A549 (cell line): ENCODE measurements around the gene XDH. TPM values are rescaled to one million over a fixed set of nuclear protein-coding genes. Genes with fewer than 3 reads are reported as not detected.

Experiments
- ATAC-seq, 2 experiments: fragments of 200-7000 bp in 1 of 2; fragments of >200 bp in 1 of 2; cut with Nextera tagmentation in 1 of 2; cut with Tn5 transposase in 1 of 2; 3 replicates each; pipeline versions ENCODE4 v1.8.0 to v1.9.1; 2018 to 2020; ENCODE audit warnings: mild to moderate bottlenecking in 1 of 2, moderate library complexity in 1 of 2
- CTCF ChIA-PET: fragments of 300-600 bp; sonication (Branson Sonifier 250); formaldehyde crosslinking; extraction: SDS; loops from one replicate; lab custom pipeline; 2021; ENCODE audit warnings: antibody characterized with exemption, inconsistent platforms; lab: Yijun Ruan, JAX
- POLR2A ChIA-PET: fragments of 350-600 bp; formaldehyde crosslinking; extraction: SDS; loops from one replicate; lab custom pipeline; 2021; ENCODE audit warnings: antibody characterized with exemption, inconsistent platforms; lab: Yijun Ruan, JAX
- DNase-seq, 2 experiments: peaks; one replicate each; pipeline versions ENCODE4 v3.0.0 to v3.0.0-alpha.2; 2011 to 2016; ENCODE audit warnings: low read depth in 1 of 2, low spot score in 1 of 2
- FAIRE-seq: peaks from 2 replicates; lab custom pipeline; 2011; peaks lifted over from hg19 to GRCh38; lab: Jason Lieb, UNC
- H3K27ac ChIP-seq, 2 experiments: fragments of >200 bp; sonication (Bioruptor Twin); formaldehyde crosslinking; 3 replicates each; pipeline ENCODE4 v1.5.1; 2016 to 2017
- H3K4me1 ChIP-seq: fragments of >200 bp; sonication (Bioruptor Twin); formaldehyde crosslinking; 3 replicates; pipeline ENCODE4 v1.6.1; 2016
- H3K4me2 ChIP-seq: fragments of >200 bp; sonication (Bioruptor Twin); formaldehyde crosslinking; 3 replicates; pipeline ENCODE4 v1.6.1; 2016
- H3K4me3 ChIP-seq: fragments of >200 bp; sonication (Bioruptor Twin); formaldehyde crosslinking; 3 replicates; pipeline ENCODE4 v1.5.1; 2016
- H3K9me3 ChIP-seq: fragments of >200 bp; sonication (Bioruptor Twin); formaldehyde crosslinking; 3 replicates; pipeline ENCODE4 v1.6.1; 2016
- BHLHE40 ChIP-seq: IDR thresholded peaks from 2 replicates; pipeline ENCODE4 v1.6.1; 2012; ENCODE audit warnings: low read depth, low read length, inconsistent platforms
- CHD2 ChIP-seq: fragments of 150-350 bp; IDR thresholded peaks from 2 replicates; pipeline ENCODE4 v1.6.1; 2014; ENCODE audit warnings: low read length; ENCODE audit not compliant: partially characterized antibody
- CHD4 ChIP-seq: fragments of 200-600 bp; sonication (generic); IDR thresholded peaks from 2 replicates; pipeline ENCODE4 v1.6.1; 2016; ENCODE audit warnings: antibody characterized with exemption, mild to moderate bottlenecking, borderline replicate concordance
- EHF ChIP-seq: fragments of 250-450 bp; sonication (Bioruptor Pico); IDR thresholded peaks from 2 replicates; pipeline ENCODE4 v1.5.0; 2020; ENCODE audit warnings: mild to moderate bottlenecking
- EHMT2 ChIP-seq: fragments of 200-600 bp; sonication (generic); IDR thresholded peaks from 2 replicates; pipeline ENCODE4 v1.6.1; 2016; ENCODE audit warnings: antibody characterized with exemption, low read depth, mild to moderate bottlenecking, moderate library complexity
- EP300 ChIP-seq, 2 experiments: fragments of >200 bp; sonication (Bioruptor Twin); formaldehyde crosslinking; IDR thresholded peaks; 2 replicates in 1 of 2; 3 replicates in 1 of 2; pipeline ENCODE4 v1.6.1; 2016 to 2017
- ESRRA ChIP-seq: fragments of 150-350 bp; IDR thresholded peaks from 2 replicates; pipeline ENCODE4 v1.6.1; 2014; ENCODE audit warnings: mild to moderate bottlenecking, low read length, borderline replicate concordance
- HDAC2 ChIP-seq: fragments of 200-600 bp; sonication (generic); IDR thresholded peaks from 2 replicates; pipeline ENCODE4 v1.6.1; 2016
- HOXB13 ChIP-seq: fragments of 250-450 bp; sonication (Bioruptor Pico); IDR thresholded peaks from 2 replicates; pipeline ENCODE4 v1.5.0; 2020; ENCODE audit warnings: low read depth, mild to moderate bottlenecking, moderate library complexity
- KDM5A ChIP-seq: fragments of 200-600 bp; sonication (generic); IDR thresholded peaks from 2 replicates; pipeline ENCODE4 v1.6.1; 2016; ENCODE audit warnings: antibody characterized with exemption, mild to moderate bottlenecking
- NPAS2 ChIP-seq: fragments of 250-450 bp; sonication (Bioruptor Pico); IDR thresholded peaks from 2 replicates; pipeline ENCODE4 v1.8.0; 2022; ENCODE audit warnings: mild to moderate bottlenecking, moderate library complexity, borderline replicate concordance
- NR3C1 ChIP-seq: fragments of >200 bp; sonication (Bioruptor Twin); formaldehyde crosslinking; IDR thresholded peaks from 3 replicates; pipeline ENCODE4 v1.6.1; 2017
- PHF8 ChIP-seq: fragments of 200-600 bp; sonication (generic); IDR thresholded peaks from 2 replicates; pipeline ENCODE4 v1.6.1; 2016; ENCODE audit warnings: low read depth, mild to moderate bottlenecking, antibody characterized with exemption, moderate library complexity, borderline replicate concordance
- POLR2A ChIP-seq: IDR thresholded peaks from 2 replicates; pipeline ENCODE4 v1.6.1; 2012; ENCODE audit warnings: mild to moderate bottlenecking, low read length
- RAD21 ChIP-seq, 2 experiments: fragments of >200 bp in 1 of 2; sonication (Bioruptor Twin) in 1 of 2; formaldehyde crosslinking in 1 of 2; IDR thresholded peaks in 1 of 2; conservative IDR thresholded peaks in 1 of 2; 2 replicates in 1 of 2; 3 replicates in 1 of 2; pipeline ENCODE4 v1.6.1; 2012 to 2018; ENCODE audit warnings: inconsistent platforms in 1 of 2
- RARB ChIP-seq: fragments of 250-450 bp; sonication (Bioruptor Pico); IDR thresholded peaks from 2 replicates; pipeline ENCODE4 v1.8.0; 2021; ENCODE audit warnings: mild to moderate bottlenecking, moderate library complexity
- RNF2 ChIP-seq: fragments of 200-600 bp; sonication (generic); IDR thresholded peaks from 2 replicates; pipeline ENCODE4 v1.6.1; 2016; ENCODE audit warnings: low read depth, mild to moderate bottlenecking, antibody characterized with exemption, moderate library complexity, borderline replicate concordance
- SMC3 ChIP-seq: fragments of >200 bp; sonication (Bioruptor Twin); formaldehyde crosslinking; IDR thresholded peaks from 3 replicates; pipeline ENCODE4 v1.6.1; 2018; ENCODE audit warnings: inconsistent platforms
- TFCP2L1 ChIP-seq: fragments of 250-450 bp; sonication (Bioruptor Pico); IDR thresholded peaks from 2 replicates; pipeline ENCODE4 v1.5.0; 2021; ENCODE audit warnings: mild to moderate bottlenecking
- TP53 ChIP-seq: fragments of 250-450 bp; sonication (Bioruptor Pico); IDR thresholded peaks from 2 replicates; pipeline ENCODE4 v1.5.0; 2021; ENCODE audit warnings: mild to moderate bottlenecking, moderate library complexity
- ZC3H11A ChIP-seq: fragments of 450-650 bp; IDR thresholded peaks from 2 replicates; pipeline ENCODE4 v1.6.1; 2014; ENCODE audit warnings: antibody characterized with exemption, mild to moderate bottlenecking
- WGBS: methylation state at CpG from one replicate; pipeline ENCODE4 v1.1.6; 2017; ENCODE audit errors: missing lambda C conversion rate; 5-methylcytosine and 5-hydroxymethylcytosine counted together
- polyA plus RNA-seq, 4 experiments: library from polyadenylated mRNA; depleted of rRNA in 3 of 4; stranded (reverse); fragments of >200 nt; fragmentation: RNase III in 1 of 4; extraction: RNeasy Plus Mini Kit Qiagen cat#74134 plus additional on column Dnase treatment in 1 of 4; gene quantifications; 2 replicates in 3 of 4; 3 replicates in 1 of 4; pipeline ENCODE4 v1.2.3, GENCODE V29; 2011 to 2017
- TF ChIP-seq, protein P1 (sequence below): fragments of >200 bp; sonication (Bioruptor Twin); formaldehyde crosslinking; IDR thresholded peaks from 3 replicates; pipeline ENCODE4 v1.6.1; 2016
- TF ChIP-seq, protein P2 (sequence below): fragments of >200 bp; sonication (Bioruptor Twin); formaldehyde crosslinking; IDR thresholded peaks from 2 replicates; pipeline ENCODE4 v1.6.1; 2016
- TF ChIP-seq, protein P3 (sequence below): IDR thresholded peaks from 2 replicates; pipeline ENCODE4 v1.6.1; 2012; ENCODE audit warnings: low read depth, borderline replicate concordance
- TF ChIP-seq, protein P4 (sequence below): fragments of 250-450 bp; sonication (Bioruptor Pico); IDR thresholded peaks from 2 replicates; pipeline ENCODE4 v1.5.0; 2020; ENCODE audit warnings: low read depth, mild to moderate bottlenecking, moderate library complexity
- TF ChIP-seq, protein P5 (sequence below): fragments of 450-650 bp; IDR thresholded peaks from 2 replicates; pipeline ENCODE4 v1.6.1; 2014; ENCODE audit warnings: antibody characterized with exemption
- TF ChIP-seq, protein P6 (sequence below): fragments of 200-600 bp; sonication (generic); IDR thresholded peaks from 2 replicates; pipeline ENCODE4 v1.6.1; 2016; ENCODE audit warnings: antibody characterized with exemption, mild to moderate bottlenecking, moderate library complexity

XDH gene
- polyA plus RNA-seq, 2 of the 4 experiments (the other 2 are of a cell fraction): 0.71 to 1.1 TPM

DNA sequence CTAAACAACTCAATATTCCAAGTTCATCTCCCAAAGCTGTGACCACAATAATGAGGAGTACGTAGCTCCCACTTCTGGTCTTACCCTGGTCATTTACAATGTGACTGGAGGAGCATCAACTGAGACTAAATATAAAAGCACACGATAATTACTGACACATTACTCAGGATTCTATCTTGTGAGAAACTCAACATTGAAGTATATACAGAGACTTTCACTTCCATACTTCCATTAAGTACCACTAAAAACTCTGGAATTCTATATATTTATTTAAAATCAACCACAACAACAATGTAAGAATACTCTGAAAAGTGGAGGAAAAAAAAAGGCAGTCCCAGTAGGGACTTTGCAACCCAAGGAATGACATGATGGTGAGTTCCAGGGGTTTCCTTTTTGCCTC is 61.4 kb downstream of the XDH start:
- Histone ChIP-seq H3K27ac (no peak overlapping the region), H3K4me2 (no peak overlapping the region), H3K4me1 (no peaks in the 10 kb centered on the region), H3K9me3 (no peaks in the 10 kb centered on the region), H3K4me3 (no peak overlapping the region)
- ChIA-PET CTCF (interaction anchor here (1.1 to 3.2 kb wide), 5 partner anchors 8 to 63 kb away, joined by 3 to 19 read pairs (median 5); no protein-coding TSS in a partner anchor), POLR2A (no interaction called here)
- 73% methylated on average over 2 of the region's 2 CpGs for WGBS
- DNase-seq (no peak), ATAC-seq (no peak), FAIRE-seq (no peak)
- TF ChIP-seq ZC3H11A: no peak
- no peak for TF ChIP-seq EHF (CRISPR knock-in tag)
- no peak for TF ChIP-seq RARB (CRISPR knock-in tag)
- TF ChIP-seq, protein P1, sequence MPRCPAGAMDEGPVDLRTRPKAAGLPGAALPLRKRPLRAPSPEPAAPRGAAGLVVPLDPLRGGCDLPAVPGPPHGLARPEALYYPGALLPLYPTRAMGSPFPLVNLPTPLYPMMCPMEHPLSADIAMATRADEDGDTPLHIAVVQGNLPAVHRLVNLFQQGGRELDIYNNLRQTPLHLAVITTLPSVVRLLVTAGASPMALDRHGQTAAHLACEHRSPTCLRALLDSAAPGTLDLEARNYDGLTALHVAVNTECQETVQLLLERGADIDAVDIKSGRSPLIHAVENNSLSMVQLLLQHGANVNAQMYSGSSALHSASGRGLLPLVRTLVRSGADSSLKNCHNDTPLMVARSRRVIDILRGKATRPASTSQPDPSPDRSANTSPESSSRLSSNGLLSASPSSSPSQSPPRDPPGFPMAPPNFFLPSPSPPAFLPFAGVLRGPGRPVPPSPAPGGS: no peak
- TF ChIP-seq NR3C1: no peak
- TF ChIP-seq EP300 (IDR thresholded peaks at IDR 0.05): no peak
- TF ChIP-seq EHMT2: no peak
- TF ChIP-seq KDM5A: no peak
- TF ChIP-seq RNF2: no peak
- no peak for TF ChIP-seq CHD4
- TF ChIP-seq, protein P2, sequence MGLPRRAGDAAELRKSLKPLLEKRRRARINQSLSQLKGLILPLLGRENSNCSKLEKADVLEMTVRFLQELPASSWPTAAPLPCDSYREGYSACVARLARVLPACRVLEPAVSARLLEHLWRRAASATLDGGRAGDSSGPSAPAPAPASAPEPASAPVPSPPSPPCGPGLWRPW: no peak
- no peak for TF ChIP-seq SMC3
- TF ChIP-seq, protein P3, sequence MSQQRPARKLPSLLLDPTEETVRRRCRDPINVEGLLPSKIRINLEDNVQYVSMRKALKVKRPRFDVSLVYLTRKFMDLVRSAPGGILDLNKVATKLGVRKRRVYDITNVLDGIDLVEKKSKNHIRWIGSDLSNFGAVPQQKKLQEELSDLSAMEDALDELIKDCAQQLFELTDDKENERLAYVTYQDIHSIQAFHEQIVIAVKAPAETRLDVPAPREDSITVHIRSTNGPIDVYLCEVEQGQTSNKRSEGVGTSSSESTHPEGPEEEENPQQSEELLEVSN: no peak
- TF ChIP-seq HDAC2: no peak
- TF ChIP-seq TP53 (CRISPR knock-in tag): no peak
- TF ChIP-seq, protein P4, sequence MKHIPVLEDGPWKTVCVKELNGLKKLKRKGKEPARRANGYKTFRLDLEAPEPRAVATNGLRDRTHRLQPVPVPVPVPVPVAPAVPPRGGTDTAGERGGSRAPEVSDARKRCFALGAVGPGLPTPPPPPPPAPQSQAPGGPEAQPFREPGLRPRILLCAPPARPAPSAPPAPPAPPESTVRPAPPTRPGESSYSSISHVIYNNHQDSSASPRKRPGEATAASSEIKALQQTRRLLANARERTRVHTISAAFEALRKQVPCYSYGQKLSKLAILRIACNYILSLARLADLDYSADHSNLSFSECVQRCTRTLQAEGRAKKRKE (CRISPR knock-in tag): no peak
- TF ChIP-seq POLR2A: no peak
- TF ChIP-seq CHD2: no peak
- TF ChIP-seq ESRRA: no peak

DNA sequence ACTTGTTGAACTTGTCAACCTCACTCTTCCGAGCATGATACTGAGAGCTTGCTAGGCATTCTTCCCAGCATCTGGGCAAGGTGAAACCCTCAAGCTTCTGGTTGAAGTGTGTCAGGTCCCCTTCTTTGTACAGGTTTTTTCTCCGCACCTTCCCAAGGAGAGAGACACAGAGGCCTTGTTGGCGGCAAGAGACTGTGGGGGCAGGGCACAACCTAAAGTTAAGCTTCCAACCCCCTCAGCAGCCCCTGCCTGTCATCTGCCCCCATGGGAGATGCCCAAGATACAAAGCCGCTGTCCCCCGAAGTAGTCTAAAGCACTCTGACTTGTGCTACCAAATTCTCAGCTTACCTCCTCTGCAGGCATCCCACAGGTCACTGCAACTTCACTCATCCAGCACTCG is 64.9 kb downstream of the XDH start:
- 81% methylated on average over 6 of the region's 6 CpGs for WGBS
- ATAC-seq (no peak), FAIRE-seq (no peak), DNase-seq (no peak)
- ChIA-PET CTCF (interaction anchor here (1.0 to 4.1 kb wide), 4 partner anchors 12 to 642 kb away, joined by 3 to 29 read pairs (median 4); no protein-coding TSS in a partner anchor), POLR2A (no interaction called here)
- H3K4me3 ChIP-seq: no peak overlapping the region
- H3K27ac ChIP-seq: no peak overlapping the region
- TF ChIP-seq HOXB13 (CRISPR knock-in tag) (no peak), POLR2A (no peak), CHD4 (no peak), TP53 (CRISPR knock-in tag) (no peak), PHF8 (no peak), BHLHE40 (no peak), NPAS2 (no peak), TFCP2L1 (CRISPR knock-in tag) (no peak), RAD21 (conservative IDR thresholded peaks at IDR 0.05 in 1 of 2, IDR thresholded peaks at IDR 0.05 in 1 of 2) (no peak)
- TF ChIP-seq, protein P5, sequence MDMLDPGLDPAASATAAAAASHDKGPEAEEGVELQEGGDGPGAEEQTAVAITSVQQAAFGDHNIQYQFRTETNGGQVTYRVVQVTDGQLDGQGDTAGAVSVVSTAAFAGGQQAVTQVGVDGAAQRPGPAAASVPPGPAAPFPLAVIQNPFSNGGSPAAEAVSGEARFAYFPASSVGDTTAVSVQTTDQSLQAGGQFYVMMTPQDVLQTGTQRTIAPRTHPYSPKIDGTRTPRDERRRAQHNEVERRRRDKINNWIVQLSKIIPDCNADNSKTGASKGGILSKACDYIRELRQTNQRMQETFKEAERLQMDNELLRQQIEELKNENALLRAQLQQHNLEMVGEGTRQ: no peak
- TF ChIP-seq, protein P2: no peak
- TF ChIP-seq, protein P6, sequence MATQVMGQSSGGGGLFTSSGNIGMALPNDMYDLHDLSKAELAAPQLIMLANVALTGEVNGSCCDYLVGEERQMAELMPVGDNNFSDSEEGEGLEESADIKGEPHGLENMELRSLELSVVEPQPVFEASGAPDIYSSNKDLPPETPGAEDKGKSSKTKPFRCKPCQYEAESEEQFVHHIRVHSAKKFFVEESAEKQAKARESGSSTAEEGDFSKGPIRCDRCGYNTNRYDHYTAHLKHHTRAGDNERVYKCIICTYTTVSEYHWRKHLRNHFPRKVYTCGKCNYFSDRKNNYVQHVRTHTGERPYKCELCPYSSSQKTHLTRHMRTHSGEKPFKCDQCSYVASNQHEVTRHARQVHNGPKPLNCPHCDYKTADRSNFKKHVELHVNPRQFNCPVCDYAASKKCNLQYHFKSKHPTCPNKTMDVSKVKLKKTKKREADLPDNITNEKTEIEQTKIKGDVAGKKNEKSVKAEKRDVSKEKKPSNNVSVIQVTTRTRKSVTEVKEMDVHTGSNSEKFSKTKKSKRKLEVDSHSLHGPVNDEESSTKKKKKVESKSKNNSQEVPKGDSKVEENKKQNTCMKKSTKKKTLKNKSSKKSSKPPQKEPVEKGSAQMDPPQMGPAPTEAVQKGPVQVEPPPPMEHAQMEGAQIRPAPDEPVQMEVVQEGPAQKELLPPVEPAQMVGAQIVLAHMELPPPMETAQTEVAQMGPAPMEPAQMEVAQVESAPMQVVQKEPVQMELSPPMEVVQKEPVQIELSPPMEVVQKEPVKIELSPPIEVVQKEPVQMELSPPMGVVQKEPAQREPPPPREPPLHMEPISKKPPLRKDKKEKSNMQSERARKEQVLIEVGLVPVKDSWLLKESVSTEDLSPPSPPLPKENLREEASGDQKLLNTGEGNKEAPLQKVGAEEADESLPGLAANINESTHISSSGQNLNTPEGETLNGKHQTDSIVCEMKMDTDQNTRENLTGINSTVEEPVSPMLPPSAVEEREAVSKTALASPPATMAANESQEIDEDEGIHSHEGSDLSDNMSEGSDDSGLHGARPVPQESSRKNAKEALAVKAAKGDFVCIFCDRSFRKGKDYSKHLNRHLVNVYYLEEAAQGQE: no peak
- H3K4me2 ChIP-seq: no peak overlapping the region
- H3K4me1 ChIP-seq: no peaks in the 10 kb centered on the region
- no peaks in the 10 kb centered on the region for H3K9me3 ChIP-seq
